ENCODE results near the gene UCK1. TPM values are rescaled to one million over a fixed set of nuclear protein-coding genes. Genes with fewer than 3 reads are reported as not detected.

Gene UCK1
- polyA plus RNA-seq, 10 donors = 19.4 to 27.5 (median 22.9) TPM

DNA sequence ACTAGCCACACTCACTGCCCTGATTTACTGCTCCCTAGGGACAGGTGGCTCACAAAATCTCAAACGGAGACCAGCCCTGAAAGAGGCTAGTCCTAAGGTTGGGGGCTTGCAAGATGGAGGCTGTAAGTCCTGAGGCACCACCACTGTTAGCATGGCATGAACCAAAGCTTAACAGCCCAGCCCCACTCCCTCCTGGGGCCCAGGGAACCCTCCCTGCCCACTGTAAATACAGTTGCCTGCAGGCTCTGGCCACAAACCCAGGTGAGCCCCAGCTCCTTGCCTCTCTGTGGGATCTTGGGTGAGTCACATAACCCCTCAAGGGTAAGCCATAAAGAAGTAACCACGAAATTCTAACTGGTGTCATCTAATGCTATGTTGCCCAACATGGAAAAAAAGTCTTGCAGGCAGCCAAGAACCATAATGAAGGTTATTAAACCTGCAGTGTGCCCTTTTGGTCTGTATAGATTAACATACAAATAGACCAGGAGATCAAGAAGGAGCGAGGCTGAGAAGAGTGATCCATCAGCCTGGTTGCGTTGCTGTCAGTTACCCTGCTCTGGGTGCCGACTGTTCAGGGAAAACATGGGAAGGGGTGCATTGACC, 30.0 kb downstream of the UCK1 start:
- DNase-seq = no peak

DNA sequence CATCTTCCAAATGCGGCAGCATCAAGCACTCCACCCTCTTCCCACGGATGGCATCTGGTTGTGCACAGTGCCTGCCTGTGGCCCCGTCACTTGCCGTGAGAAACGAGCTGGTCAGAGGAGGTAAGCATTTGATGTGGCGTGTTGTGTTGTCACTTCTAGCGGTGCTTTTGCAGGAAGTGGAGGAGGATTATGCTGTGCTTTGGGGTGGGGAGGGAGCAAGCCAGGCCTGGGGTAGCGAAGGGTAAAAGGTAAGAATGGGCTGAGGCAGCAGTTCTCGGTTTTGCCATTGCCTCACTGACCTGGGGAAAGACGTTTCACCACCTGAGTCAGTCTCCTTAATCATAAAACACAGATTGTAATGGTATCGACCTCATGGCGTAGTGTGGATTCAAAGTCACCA, 30.7 kb downstream of the UCK1 start:
- DNase-seq = no peak

DNA sequence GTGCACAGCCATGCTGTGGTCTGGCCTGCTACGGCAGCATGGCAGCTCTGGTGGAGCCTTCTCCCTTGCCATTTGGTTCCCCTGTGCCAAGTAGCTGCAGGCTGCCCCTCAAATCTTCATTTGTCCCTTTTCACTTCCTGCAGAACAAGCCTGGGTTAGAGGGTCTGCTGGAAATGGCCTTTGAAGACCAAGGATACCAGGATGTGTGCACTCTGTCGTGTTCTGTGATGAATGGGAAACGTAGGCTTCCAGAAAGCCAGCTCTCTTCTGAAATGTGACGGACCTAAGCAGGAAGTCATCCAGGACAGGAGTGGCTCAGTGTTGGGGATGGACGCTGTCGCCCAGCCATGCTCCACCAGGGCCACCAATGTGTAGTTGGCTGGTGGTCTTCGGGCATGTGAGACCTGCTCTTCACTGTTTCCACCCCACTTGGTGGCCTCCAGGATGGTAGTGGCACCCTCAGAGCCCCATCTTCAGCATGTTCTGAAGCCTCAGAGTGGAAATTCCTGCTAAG, 31.8 kb downstream of the UCK1 start:
- no peak for DNase-seq

DNA sequence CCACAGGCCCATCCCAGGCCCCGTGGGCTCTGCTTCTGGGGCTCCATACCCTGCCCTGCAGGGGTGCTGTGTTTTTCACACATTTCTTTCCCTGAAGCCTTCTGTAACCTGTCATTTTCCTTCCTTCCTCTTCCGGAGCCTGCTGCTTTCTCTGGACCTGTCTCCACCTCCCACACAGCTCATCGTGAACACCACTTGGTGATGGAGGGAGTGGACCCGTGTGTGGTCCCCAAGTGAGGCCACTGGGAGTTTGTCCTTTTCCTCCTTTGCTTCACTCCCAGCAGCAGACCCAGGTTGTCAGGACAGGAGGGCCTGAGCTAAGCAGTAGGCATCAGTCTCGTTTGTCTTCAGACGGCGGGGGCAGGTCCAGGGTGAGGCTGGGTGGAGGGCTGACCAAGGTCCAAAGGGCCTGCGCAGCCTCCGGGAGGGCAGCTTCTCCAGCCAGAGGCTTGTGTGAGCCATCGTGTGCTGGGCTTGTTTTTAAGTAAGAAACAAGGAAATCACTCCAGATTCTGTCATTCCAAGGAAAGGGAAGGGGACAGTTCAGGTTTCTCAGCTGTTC, 34.1 kb downstream of the UCK1 start:
- no peak for DNase-seq

DNA sequence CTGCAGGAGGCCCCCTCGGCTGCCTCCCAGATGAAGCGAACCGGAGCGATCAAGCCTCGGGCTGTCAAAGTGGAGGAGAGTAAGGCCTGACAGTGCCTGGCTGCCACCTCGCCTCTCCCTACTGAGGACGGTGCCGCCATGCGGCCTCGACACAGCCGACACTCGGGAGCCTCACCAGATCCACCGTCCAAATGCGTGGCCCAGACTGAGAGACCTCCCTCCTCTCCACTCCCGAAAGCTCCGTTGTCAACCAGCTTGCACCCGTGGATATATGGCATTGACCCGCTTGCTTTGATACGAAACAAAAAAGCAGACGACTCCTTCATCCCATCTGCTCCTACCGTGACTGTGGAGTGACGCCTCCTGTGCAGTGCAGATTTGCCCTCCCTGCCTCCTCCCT, 35.3 kb downstream of the UCK1 start:
- no peak for DNase-seq

DNA sequence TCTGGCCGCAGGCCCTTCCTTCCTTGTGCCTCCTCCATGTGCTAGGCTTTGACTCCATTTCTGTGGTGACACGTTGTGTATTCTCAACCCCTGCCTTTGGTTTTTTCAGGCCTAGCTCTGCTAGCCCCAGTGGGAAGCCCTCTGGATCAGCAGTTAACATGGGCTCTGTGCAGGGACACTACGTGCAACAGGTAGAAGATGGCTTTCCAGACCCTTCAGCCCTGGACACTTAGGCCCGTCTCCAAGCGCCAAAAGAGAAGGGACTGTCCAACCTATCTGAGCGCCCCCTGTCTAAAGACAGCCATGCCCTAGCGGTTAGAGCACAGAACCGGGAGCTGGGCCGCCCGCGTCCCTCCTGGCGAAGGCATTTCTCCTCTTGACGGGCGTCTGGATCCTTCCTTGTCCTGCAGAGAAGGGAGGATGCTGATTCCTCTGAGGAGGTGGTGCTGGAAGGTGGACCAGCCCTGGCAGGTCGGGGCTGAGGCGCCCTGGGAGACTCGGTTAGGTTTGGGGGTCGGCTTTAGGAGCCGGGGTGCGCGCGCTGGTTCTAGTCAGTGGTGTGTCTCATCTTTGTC, 36.7 kb downstream of the UCK1 start:
- DNase-seq = no peak

DNA sequence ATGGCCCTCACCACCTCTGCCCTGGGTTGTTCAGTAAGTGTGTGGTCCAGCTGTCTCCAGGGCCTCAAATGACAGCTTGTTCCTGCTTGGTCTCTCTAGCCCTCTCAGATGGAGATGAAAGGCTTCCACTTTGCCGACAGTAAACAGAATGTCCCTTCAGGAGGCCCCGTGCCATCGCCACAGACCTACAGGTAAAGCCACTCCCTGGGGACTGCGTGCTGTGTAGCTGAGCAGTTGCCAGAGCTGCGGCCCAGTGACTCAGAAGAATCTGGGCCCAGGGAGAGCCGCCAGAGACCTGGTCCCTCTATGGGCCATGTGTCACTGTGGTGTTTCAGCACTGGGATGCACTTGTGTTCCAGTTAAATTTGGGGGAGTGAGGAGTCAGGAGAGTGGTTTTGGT, 39.0 kb downstream of the UCK1 start:
- no peak for DNase-seq

DNA sequence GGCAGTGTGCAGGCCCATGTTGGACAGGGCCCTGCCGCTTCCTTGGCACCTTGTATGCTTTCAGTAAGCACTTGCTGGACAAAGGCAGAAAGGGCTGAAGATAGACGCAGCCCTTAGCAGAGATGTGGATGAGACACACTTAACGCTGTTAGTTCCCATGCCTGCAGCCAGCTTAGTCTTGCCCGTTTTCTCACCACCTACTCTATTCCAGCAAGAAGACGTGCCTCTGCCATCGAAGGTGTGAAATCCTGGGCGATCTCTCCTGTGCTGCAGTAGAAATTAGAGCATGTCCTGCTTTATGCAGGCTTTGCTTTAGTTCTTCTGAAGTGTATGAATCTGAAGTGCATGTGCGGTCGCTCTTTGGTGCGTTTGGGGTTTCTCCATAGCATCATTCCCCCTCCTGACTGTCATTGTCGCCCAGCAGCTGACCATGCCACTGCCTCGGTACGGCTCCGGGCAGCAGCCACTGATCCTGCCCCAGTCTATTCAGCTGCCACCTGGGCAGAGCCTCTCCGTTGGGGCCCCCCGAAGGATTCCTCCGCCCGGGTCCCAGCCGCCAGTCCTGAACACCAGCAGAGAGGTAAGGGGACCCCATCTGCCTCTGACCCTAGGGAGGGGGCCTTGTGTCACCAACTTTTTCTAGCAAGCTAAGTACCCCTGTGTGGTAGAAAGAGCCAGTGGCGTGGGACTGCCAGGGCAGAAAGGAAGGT, 39.9 kb downstream of the UCK1 start:
- DNase-seq = no peak

DNA sequence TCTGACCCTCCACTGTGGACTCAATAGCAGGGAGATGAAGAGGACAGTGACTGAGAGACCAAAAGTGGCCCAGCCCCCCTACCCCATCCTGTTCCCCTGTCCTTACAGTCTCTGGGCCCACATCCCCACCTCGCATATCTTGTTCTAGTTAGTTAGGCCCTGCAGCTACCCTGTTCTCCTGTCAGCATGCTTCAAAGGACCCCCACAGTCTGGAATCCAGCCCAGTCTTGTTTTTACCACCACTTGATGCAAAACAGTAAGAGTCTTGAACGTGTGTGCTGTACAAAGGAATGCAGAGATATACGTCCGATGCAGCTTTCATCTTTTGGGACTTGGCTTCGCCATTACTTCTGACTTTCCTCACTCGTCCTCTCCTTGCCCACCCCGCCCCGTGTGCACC, 40.5 kb downstream of the UCK1 start:
- no peak for DNase-seq

DNA sequence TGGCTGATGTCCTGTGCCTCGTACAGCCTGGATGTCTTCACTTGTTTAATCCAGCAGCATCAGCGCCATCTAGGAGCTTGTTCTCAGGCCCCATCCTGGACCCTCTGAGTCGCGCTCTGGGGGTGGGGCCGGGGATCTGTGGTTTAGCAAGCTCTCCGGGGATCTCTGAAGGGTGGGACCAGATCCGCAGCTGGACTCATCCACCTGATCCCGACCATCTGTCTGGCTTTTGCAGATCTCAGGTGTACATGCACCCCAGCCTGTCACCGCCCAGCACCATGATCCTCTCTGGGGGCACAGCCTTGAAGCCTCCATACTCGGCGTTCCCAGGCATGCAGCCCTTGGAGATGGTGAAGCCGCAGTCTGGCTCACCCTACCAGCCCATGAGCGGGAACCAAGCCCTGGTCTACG, 43.4 kb downstream of the UCK1 start:
- no peak for DNase-seq

DNA sequence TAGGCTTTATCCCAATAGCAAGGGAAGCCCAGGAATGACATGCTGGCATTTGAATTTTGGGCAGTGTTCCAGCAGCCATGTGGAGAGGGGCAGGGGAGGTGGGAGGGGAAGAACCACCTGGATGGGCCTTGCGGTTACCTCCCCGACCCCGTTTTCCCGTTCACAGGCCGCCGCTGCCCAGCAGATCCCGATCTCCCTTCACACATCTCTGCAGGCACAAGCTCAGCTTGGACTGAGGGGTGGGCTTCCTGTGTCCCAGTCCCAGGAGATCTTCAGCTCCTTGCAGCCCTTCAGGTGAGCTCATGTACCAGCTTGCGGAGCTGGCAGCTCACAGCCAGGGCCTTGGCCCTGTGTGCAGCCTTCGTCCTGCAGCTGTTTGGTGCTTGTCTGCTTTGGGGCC, 44.1 kb downstream of the UCK1 start:
- DNase-seq = no peak

DNA sequence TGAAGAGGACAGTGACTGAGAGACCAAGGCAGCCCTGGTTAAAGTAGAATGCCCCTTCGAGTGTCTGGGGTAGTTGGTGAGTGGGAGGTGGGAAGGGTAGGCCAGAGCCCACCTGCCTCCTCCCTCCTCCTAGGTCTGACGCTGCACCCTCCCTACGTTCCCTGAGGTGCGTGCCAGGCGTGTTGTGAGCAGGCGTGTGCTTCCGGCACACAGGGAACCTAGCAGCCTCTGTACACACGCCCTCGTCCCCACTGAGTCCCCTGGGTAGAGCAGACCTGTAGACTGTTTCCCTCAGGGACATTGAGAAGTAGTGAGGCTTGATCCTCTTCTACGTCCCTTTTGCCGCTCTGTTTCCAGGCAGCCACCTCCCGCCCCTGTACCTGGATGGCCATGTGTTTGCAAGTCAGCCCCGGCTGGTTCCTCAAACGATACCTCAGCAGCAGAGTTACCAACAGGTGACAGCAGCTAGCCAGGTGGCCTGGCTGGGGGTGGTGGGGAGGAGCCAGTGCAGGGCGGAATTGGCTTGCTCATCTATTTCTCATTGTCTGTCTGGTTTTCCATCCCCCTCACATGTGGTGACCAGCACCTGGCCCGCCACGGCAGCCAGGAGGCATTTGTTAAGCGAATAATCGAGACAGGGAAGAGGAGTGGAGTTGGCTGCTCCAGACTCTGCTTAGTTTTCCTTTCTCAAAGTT, 45.2 kb downstream of the UCK1 start:
- no peak for DNase-seq

DNA sequence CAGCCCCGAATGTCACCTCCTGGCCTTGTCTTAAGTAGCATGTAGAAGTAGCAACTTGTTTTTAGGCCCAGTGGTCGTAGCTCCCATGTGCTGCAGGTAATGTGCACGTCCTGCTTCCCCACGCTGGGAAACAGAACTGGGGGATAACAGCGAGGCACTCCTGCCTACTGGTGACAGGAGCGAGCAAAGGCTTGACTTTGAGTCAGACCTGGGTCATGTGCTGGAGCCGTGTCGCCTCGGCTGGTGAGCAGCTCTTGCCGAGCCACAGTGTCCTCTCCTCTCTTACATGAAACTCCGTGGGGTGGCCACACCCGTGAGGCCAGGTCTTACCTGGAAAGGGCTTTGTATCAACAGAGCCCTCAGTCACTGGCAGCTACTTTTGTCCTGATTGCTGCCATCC, 45.9 kb downstream of the UCK1 start:
- DNase-seq = no peak

DNA sequence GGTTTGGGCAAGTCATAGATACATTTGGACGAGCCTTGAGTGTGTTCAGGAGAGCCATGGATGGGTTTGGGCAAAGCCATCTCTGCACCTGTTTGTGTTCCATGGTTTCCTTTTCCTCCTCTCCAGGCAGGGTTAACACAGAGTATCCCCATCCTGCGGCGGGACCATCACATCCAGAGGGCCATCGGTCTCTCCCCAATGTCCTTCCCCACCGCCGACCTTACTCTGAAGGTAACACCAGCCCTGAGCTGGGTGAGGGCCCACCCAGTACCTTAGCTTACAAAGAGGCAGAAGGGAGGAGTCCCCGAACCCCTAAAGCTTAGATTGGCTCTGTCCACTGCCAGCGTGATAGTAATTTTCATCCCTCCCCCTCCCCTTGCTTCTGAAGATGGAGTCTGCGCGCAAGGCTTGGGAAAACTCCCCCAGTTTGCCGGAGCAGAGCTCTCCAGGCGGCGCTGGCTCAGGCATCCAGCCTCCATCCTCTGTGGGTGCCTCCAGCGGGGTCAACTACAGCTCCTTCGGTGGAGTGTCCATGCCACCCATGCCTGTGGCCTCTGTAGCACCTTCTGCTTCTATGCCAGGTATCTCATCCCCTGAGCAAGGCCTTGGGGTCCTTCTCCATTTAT, 46.4 kb downstream of the UCK1 start:
- DNase-seq = no peak

DNA sequence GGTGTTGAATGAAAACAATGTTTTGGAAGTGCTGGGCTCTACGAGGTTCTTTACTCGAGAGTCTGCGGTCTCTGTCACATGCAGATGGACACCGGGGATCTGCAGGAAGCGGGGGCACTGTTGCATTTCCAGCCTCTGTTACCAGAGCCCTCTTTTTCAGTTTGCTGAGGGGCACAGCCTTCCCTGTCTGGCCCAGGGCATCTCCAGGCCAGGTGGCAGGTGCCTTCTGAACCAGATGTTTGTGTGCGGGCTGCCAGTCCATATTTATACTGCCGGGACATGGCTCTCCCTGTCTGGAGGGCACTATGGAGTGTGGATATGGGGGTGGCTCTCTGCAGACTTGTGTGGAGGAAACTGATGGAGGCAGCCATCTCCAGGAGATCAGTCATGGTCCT, 47.0 kb downstream of the UCK1 start:
- no peak for DNase-seq

DNA sequence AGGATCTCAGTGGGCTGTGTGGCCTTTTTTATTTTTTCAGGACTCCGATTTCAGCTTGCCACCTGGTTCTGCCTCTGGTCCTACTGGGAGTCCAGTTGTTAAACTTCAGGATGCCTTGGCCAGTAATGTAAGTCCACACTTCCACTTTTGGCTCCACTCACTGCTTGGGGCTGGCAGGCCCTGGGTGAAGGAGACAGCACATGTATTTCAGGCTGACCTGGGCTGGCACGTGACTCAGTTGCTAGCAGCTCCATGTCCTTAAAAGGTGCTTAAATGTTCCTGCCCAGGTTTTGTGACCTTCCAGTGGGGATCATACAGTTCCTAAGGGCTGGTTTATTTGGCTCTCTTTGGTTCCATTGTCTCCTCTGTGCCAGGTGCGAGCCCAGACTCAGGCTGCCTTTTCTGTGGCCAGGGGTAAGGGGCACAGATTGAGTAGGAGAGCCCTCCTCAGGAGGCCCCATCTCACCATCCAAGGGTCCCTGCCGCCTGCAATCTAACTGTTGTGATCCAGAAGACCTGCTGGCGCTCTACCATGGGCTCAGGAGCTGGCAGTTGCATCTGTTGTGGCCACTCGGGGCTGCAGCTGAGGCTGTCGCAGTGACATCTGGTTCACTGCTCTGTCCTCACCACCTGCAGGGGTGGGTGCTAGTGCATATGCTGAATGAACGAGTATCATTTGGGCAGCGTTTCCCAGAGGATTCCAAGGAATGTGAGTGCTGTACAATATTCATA, 47.6 kb downstream of the UCK1 start:
- DNase-seq = no peak

DNA sequence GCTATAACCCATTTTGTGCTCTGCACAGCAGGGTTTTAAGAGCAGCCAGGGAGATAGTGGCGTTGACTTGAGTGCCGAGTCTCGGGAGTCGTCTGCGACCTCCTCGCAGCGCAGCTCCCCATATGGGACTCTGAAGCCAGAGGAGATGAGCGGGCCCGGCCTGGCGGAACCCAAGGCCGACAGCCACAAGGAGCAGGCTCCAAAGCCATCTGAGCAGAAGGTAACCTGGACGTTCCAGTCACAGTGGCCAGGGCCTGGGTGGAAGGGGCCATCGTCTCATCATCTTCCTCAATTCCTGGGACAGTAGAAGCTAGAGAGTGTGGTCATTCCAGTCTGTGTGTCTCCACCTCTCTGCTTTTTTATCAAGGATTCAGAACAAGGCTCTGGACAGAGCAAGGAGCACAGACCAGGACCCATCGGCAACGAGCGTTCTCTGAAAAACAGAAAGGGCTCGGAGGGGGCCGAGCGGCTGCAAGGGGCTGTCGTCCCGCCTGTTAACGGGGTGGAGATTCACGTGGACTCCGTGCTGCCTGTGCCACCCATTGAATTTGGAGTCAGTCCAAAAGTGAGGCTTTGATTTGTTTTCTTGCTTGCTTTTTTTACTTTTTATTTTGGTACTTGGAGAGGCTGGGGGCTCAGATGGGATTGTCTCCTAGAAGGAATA, 48.6 kb downstream of the UCK1 start:
- DNase-seq = no peak

DNA sequence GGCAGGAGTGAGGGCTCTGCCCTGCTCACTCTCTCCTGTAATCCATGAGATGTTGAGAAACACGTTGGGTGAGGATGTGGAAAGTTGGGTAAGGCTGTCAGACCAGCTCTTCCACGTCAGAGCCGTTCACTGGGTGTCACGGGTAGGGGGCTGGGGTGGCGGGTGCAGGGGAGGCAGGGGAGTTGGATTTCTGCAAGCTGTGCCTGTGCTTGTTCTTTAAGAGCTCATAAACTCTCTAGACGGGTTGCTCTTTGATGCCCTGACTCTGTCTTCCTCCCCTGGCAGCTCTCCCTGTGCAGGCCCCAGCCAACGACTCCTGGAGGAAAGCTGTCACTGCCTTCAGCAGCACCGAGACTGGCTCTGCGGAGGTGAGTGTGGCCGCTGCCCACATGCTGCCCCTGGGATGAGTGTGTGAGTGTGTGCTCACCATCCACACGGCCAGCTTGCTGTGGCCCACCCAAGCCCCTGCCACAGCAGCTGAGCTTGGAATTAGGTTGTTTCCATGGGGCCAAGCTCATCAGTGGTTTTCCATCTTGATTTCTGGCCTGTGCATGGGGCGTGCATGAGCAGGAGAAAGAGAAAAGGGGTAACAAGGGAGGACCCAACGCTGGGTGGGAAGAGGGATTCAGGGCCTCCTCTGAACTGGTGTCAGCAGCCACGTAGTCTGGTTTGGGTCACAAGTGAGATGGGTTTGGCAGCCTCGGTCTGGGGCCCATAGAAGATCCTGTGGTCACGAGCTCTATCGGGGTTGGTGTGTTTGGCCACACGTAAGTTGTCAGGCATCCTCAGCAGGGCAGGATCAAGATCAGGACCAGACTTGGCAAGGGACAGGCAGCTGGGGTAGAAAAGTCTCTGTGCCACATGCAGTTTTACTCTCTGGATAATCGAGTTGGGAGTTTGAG, 49.4 kb downstream of the UCK1 start:
- no peak for DNase-seq

DNA sequence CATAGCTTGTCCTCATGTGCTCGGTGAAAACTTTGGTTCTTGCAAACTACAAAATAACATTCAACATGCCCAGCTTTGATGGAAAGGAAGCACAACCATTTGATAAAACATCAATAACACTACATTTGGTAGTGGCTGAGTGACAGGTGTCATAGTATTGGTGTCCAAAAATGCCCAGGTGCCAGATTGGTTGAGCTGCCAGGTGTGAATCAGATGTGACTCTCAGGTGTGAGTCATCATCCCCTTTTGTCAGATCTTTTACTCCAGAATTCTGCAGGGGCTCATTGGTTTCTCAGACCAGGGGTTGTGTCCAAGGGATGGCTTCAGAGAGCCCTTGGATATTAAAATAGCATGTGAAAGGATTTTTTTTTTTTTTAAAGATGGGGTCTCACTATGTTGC, 50.8 kb downstream of the UCK1 start:
- DNase-seq = no peak

DNA sequence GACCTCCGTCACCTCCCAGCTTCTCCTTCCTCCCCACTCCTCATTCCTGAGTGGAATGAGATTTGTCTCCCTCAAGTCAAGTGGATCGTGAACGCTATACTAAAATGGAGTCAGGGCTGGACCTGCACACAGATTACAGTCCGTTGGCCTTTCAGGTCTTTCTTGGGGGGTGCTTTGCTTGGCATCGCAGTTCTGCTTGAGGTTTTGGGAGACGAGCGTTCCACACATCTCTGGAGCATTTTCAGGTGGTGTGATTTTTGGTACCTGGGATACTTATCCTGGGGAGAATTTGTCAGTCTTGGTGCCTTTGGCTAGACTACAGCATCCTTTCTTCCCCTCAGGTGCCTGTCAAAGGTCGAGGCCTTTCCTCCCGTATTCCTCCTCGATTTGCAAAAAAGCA, 52.2 kb downstream of the UCK1 start:
- DNase-seq = no peak

All from muscle of back (tissue), 11 donors.